Measurements from ENCODE around the gene TNFSF13. TPM values are rescaled to one million over a fixed set of nuclear protein-coding genes. Genes with fewer than 3 reads are reported as not detected.

The TNFSF13 gene
- total and polyA plus RNA-seq, 12 donors: 1.00 to 75.2 (median 40.0) TPM

- H3K4me3 ChIP-seq: peak overlapping the region in 1 of 4 donors; percentile 46
- no peaks in the 10 kb centered on the region for H3K9me3 ChIP-seq (replicated peaks in 1 of 3)
- TF ChIP-seq CTCF (IDR thresholded peaks at IDR 0.05): no peak
- no peak for TF ChIP-seq POLR2A (IDR thresholded peaks at IDR 0.05)
- H3K36me3 ChIP-seq (replicated peaks in 1 of 2): peaks cover 0 to 62% of the 10 kb centered on the region in 2 donors
- 0 to 1% (median 0%) methylated on average over 7 to 11 of the region's 11 CpGs for WGBS, 4 donors
- no peak for DNase-seq
- H3K27ac ChIP-seq: peak overlapping the region; percentile 76 to 91 (median 86)
- peaks cover 20 to 39% of the 10 kb centered on the region in 2 donors for H3K4me1 ChIP-seq (replicated peaks in 1 of 2)
- H3K27me3 ChIP-seq: no peaks in the 10 kb centered on the region
- intact Hi-C loops (cut with DNase I): no loop called here
Observed at GRCh38 chr17:7572338-7572587, 13.7 kb downstream of the TNFSF13 start.

- H3K4me1 ChIP-seq (replicated peaks in 1 of 2): peaks cover 20 to 44% of the 10 kb centered on the region in 2 donors
- peak overlapping the region; percentile 90 to 100 (median 99) for H3K27ac ChIP-seq
- intact Hi-C loops (cut with DNase I): no loop called here
- no peaks in the 10 kb centered on the region for H3K27me3 ChIP-seq
- peaks cover 0 to 62% of the 10 kb centered on the region in 2 donors for H3K36me3 ChIP-seq (replicated peaks in 1 of 2)
- WGBS, 4 donors: 0 to 1% (median 1%) methylated on average over 20 to 73 of the region's 73 CpGs
- no peaks in the 10 kb centered on the region for H3K9me3 ChIP-seq (replicated peaks in 1 of 3)
- TF ChIP-seq POLR2A (IDR thresholded peaks at IDR 0.05) (peak; percentile 99), CTCF (IDR thresholded peaks at IDR 0.05) (peak in 2 of 6 experiments; percentile 7 to 29)
- peak overlapping the region; percentile 90 to 98 (median 94) for H3K4me3 ChIP-seq
- peak; percentile 99 to 100 (median 100) for DNase-seq
Observed at GRCh38 chr17:7572588-7573323, 14.2 kb downstream of the TNFSF13 start.

GRCh38 chr17:7573324-7574080, 15.0 kb downstream of the TNFSF13 start:
- Histone ChIP-seq H3K4me3 (peak overlapping the region; percentile 90 to 98 (median 94)), H3K27me3 (no peaks in the 10 kb centered on the region), H3K9me3 (replicated peaks in 1 of 3) (no peaks in the 10 kb centered on the region), H3K36me3 (replicated peaks in 1 of 2) (peaks cover 0 to 69% of the 10 kb centered on the region in 2 donors), H3K27ac (peak overlapping the region; percentile 90 to 100 (median 99)), H3K4me1 (replicated peaks in 1 of 2) (peaks cover 20 to 50% of the 10 kb centered on the region in 2 donors)
- intact Hi-C loops (cut with DNase I): no loop called here
- peak; percentile 92 to 95 (median 94) for DNase-seq
- 0 to 1% (median 0%) methylated on average over 8 to 71 of the region's 71 CpGs for WGBS, 4 donors
- peak in 1 of 2 donors; percentile 11 for TF ChIP-seq POLR2A (IDR thresholded peaks at IDR 0.05)
- TF ChIP-seq CTCF (IDR thresholded peaks at IDR 0.05): no peak

DNA sequence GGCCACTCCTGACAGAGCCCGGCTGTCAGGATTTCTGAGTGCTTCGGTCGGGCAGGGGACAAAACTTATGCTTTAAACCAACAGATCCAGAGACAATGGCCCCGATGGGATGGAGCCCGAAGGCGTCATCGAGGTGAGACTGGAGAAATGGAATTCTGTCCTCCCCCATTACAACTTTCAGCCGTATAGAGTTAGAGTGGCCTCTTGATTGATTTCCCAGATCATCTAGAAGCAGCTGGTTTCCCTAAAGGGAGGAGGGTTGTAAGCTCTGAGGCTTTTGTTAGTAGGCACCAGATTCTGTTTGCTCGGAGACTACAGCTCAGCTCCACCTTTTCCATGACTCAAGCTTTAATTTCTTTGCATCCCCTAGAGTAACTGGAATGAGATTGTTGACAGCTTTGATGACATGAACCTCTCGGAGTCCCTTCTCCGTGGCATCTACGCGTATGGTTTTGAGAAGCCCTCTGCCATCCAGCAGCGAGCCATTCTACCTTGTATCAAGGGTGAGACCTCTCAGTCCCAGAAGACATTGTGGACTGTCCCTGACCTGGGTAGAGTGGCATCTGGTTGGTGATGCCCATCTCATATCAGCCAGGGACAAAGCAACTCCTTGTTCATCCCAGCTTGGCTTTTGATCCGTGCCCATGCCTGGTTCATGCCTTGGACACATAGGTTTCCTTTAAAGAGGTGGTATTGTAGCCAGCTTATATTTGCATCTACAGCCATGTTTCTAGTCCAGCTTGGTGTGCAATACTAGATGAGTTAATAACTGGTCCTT, 15.8 kb downstream of the TNFSF13 start:
- TF ChIP-seq CTCF (IDR thresholded peaks at IDR 0.05): no peak
- no peak for TF ChIP-seq POLR2A (IDR thresholded peaks at IDR 0.05)
- WGBS, 4 donors: 9 to 13% (median 11%) methylated on average over 13 to 15 of the region's 15 CpGs
- intact Hi-C loops (cut with DNase I): no loop called here
- Histone ChIP-seq H3K4me3 (peak overlapping the region; percentile 19 to 98 (median 92)), H3K36me3 (replicated peaks in 1 of 2) (peaks cover 0 to 74% of the 10 kb centered on the region in 2 donors), H3K4me1 (replicated peaks in 1 of 2) (peaks cover 28 to 58% of the 10 kb centered on the region in 2 donors), H3K27ac (peak overlapping the region in 4 of 5 donors; percentile 98 to 100 (median 99)), H3K27me3 (no peaks in the 10 kb centered on the region), H3K9me3 (replicated peaks in 1 of 3) (no peaks in the 10 kb centered on the region)
- peak in 1 of 7 donors; percentile 13 for DNase-seq
